B cell (primary cell): ENCODE measurements around the gene HSDL2. TPM values are rescaled to one million over a fixed set of nuclear protein-coding genes. Genes with fewer than 3 reads are reported as not detected.

Source experiments
- ATAC-seq: fragments of 200-7000 bp; cut with Tn5 transposase; one replicate; pipeline ENCODE4 v1.10.0; 2021; ENCODE audit warnings: low read depth, mild to moderate bottlenecking, moderate number of reproducible peaks, moderate library complexity
- CTCF ChIA-PET: fragments of 350-600 bp; sonication (Branson Sonifier 250); formaldehyde crosslinking; loops from one replicate; lab custom pipeline; 2021; ENCODE audit warnings: antibody characterized with exemption, inconsistent platforms; lab: Charles Lee
- POLR2A ChIA-PET: fragments of 350-600 bp; sonication (Branson Sonifier 250); formaldehyde crosslinking; loops from one replicate; lab custom pipeline; 2021; ENCODE audit warnings: antibody characterized with exemption; lab: Charles Lee
- DNase-seq: peaks from one replicate; pipeline ENCODE4 v3.0.0; 2013
- H2AFZ ChIP-seq: 2 replicates; pipeline ENCODE4 v1.6.1; 2012; ENCODE audit warnings: mild to moderate bottlenecking, low read depth, low read length; ENCODE audit not compliant: insufficient read depth, poor library complexity, severe bottlenecking
- H3K27ac ChIP-seq, 2 donors: 1 replicate in 1 of 2; 2 replicates in 1 of 2; pipeline ENCODE4 v1.5.1; 2012 to 2013; ENCODE audit warnings: low read length in 2 of 2, mild to moderate bottlenecking in 2 of 2, moderate library complexity in 1 of 2
- H3K27me3 ChIP-seq, 4 experiments: fragments of 200-600 bp in 1 of 4; sonication (generic) in 1 of 4; replicated peaks in 1 of 4; 1 replicate in 2 of 4; 2 replicates in 2 of 4; pipeline versions ENCODE4 v1.6.1 to v1.7.0; 2013 to 2016; ENCODE audit warnings: low read length in 3 of 4, mild to moderate bottlenecking in 2 of 4, mixed read lengths in 1 of 4, moderate library complexity in 1 of 4; ENCODE audit not compliant: insufficient read depth in 4 of 4, control insufficient read depth in 3 of 4; ENCODE audit errors: control extremely low read depth in 1 of 4
- H3K36me3 ChIP-seq, 2 experiments: replicated peaks in 1 of 2; 1 replicate in 1 of 2; 2 replicates in 1 of 2; pipeline versions ENCODE4 v1.6.1 to v1.7.1; 2013; ENCODE audit warnings: low read length in 1 of 2; ENCODE audit not compliant: insufficient read depth in 2 of 2, control insufficient read depth in 1 of 2; ENCODE audit errors: control extremely low read depth in 1 of 2, extremely low read depth in 1 of 2
- H3K4me1 ChIP-seq, 2 donors: fragments of 200-600 bp in 1 of 2; sonication (generic) in 1 of 2; 1 replicate in 1 of 2; 2 replicates in 1 of 2; pipeline versions ENCODE4 v1.5.1 to v1.6.1; 2013 to 2017; ENCODE audit warnings: low read length in 2 of 2; ENCODE audit not compliant: control insufficient read depth in 2 of 2, insufficient read depth in 2 of 2
- H3K4me2 ChIP-seq: replicated peaks from 2 replicates; pipeline ENCODE3; 2012; ENCODE audit warnings: mild to moderate bottlenecking, low read depth, low read length; ENCODE audit not compliant: poor library complexity, severe bottlenecking
- H3K4me3 ChIP-seq, 5 experiments: fragments of 200-600 bp in 1 of 5; sonication (generic) in 1 of 5; 1 replicate in 3 of 5; 2 replicates in 2 of 5; pipeline versions ENCODE4 v1.5.1 to v1.7.0; 2011 to 2016; ENCODE audit warnings: low read length in 4 of 5, mild to moderate bottlenecking in 4 of 5, low read depth in 2 of 5, control low read depth in 1 of 5, moderate library complexity in 1 of 5; ENCODE audit not compliant: insufficient read depth in 1 of 5; ENCODE audit errors: control extremely low read depth in 1 of 5, extremely low read depth in 1 of 5
- H3K79me2 ChIP-seq: fragments of 200-600 bp; sonication (generic); one replicate; pipeline ENCODE4 v1.6.0; 2016; ENCODE audit warnings: low read length; ENCODE audit not compliant: control insufficient read depth, insufficient read depth
- H3K9ac ChIP-seq: fragments of 200-600 bp; sonication (generic); 2 replicates; pipeline ENCODE4 v1.6.1; 2017; ENCODE audit warnings: mild to moderate bottlenecking, low read length, moderate library complexity
- H3K9me3 ChIP-seq, 3 donors: one replicate each; pipeline versions ENCODE4 v1.6.1 to v1.7.1; 2013; ENCODE audit warnings: low read length in 2 of 3; ENCODE audit not compliant: control insufficient read depth in 2 of 3, insufficient read depth in 1 of 3; ENCODE audit errors: control extremely low read depth in 1 of 3
- H4K20me1 ChIP-seq: 2 replicates; pipeline ENCODE4 v1.6.0; 2012; ENCODE audit warnings: mild to moderate bottlenecking, low read length; ENCODE audit not compliant: insufficient read depth, control insufficient read depth, poor library complexity, severe bottlenecking
- H3K27ac Mint-ChIP-seq: one replicate; pipeline ENCODE4 v1.8.0; 2021; ENCODE audit warnings: mixed read lengths
- H3K27me3 Mint-ChIP-seq: one replicate; pipeline ENCODE4 v1.8.0; 2021; ENCODE audit warnings: mixed read lengths
- H3K4me1 Mint-ChIP-seq: one replicate; pipeline ENCODE4 v1.8.0; 2021; ENCODE audit warnings: mixed read lengths
- H3K4me3 Mint-ChIP-seq: one replicate; pipeline ENCODE4 v1.8.0; 2021; ENCODE audit warnings: mixed read lengths
- H3K9me3 Mint-ChIP-seq: one replicate; pipeline ENCODE4 v1.8.0; 2022; ENCODE audit warnings: mixed read lengths; ENCODE audit not compliant: insufficient read depth
- EZH2 ChIP-seq: IDR thresholded peaks from 2 replicates; pipeline ENCODE4 v1.6.1; 2012; ENCODE audit warnings: borderline replicate concordance, low read depth, mild to moderate bottlenecking, moderate library complexity, low read length; ENCODE audit not compliant: insufficient read depth, poor library complexity, severe bottlenecking
- WGBS: methylation state at CpG from one replicate; pipeline ENCODE4 v1.1.5; 2013; ENCODE audit warnings: missing lambda C conversion rate; ENCODE audit not compliant: insufficient coverage; 5-methylcytosine and 5-hydroxymethylcytosine counted together
- intact Hi-C: fragments of 100-400 bp; cut with micrococcal nuclease; formaldehyde crosslinking; loops from one replicate; pipeline ENCODE4 v1.10.0; 2022
- polyA plus RNA-seq: library from polyadenylated mRNA; depleted of rRNA; stranded (reverse); fragments of >200 nt; gene quantifications from 2 replicates; pipeline ENCODE4 v1.2.3, GENCODE V29; 2012
- total RNA-seq, 2 donors: library from RNA; stranded (reverse); fragments of 120-200 nt in 1 of 2; gene quantifications; 1 replicate in 1 of 2; 2 replicates in 1 of 2; pipeline versions ENCODE4 v1.2.3 to v1.2.4, GENCODE V29; 2013 to 2022
- TF ChIP-seq, protein P1 (sequence below): fragments of 200-600 bp; IDR thresholded peaks from one replicate; pipeline ENCODE4 v1.8.0; 2022; ENCODE audit warnings: antibody characterized with exemption, mild to moderate bottlenecking

Gene HSDL2
- total and polyA plus RNA-seq, 2 donors (not counting 1 experiment from before 2014, with no cell fraction given) = 5.8 to 11.7 TPM

DNA sequence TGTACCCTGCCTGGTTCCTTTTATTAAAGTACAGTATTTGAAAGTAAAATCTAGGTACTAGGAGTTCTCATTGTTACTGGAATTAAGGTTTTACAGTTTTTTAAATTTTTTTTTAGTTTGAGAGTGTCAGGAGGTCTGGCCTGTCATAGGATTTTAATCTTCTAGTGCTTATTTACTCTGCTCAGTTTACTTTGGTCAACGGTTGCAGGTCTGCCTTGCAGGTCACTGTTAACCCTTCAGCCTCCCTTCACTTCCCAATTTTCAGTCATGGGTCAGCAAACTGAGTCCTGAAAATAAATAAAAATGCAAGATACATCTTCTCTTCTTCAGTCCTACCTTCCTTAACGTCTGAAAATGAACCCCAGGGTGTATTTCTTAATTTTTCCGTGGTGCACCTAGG, 27.7 kb upstream of the HSDL2 start:
- Histone ChIP-seq H4K20me1 (no peaks in the 10 kb centered on the region), H3K4me3 (no peak overlapping the region), H3K9me3 (no peaks in the 10 kb centered on the region), H3K27me3 (peaks cover 0 to 3% (median 0%) of the 10 kb centered on the region in 4 experiments), H3K4me2 (no peak overlapping the region), H3K36me3 (no peaks in the 10 kb centered on the region), H2AFZ (no peak overlapping the region), H3K9ac (no peak overlapping the region), H3K79me2 (no peaks in the 10 kb centered on the region), H3K4me1 (peaks cover 5 to 9% of the 10 kb centered on the region in 2 donors), H3K27ac (no peak overlapping the region)
- 82% methylated on average over 3 of the region's 3 CpGs for WGBS
- ChIA-PET CTCF (interaction anchor here (1.1 to 1.5 kb wide), 2 partner anchors 254 to 278 kb away, joined by 3 read pairs; no protein-coding TSS in a partner anchor), POLR2A (no interaction called here)
- Mint-ChIP-seq H3K4me3 (no peak overlapping the region), H3K27me3 (no peaks in the 10 kb centered on the region), H3K9me3 (no peaks in the 10 kb centered on the region), H3K4me1 (peaks cover 12% of the 10 kb centered on the region), H3K27ac (no peak overlapping the region)
- no peak for TF ChIP-seq EZH2
- TF ChIP-seq, protein P1, sequence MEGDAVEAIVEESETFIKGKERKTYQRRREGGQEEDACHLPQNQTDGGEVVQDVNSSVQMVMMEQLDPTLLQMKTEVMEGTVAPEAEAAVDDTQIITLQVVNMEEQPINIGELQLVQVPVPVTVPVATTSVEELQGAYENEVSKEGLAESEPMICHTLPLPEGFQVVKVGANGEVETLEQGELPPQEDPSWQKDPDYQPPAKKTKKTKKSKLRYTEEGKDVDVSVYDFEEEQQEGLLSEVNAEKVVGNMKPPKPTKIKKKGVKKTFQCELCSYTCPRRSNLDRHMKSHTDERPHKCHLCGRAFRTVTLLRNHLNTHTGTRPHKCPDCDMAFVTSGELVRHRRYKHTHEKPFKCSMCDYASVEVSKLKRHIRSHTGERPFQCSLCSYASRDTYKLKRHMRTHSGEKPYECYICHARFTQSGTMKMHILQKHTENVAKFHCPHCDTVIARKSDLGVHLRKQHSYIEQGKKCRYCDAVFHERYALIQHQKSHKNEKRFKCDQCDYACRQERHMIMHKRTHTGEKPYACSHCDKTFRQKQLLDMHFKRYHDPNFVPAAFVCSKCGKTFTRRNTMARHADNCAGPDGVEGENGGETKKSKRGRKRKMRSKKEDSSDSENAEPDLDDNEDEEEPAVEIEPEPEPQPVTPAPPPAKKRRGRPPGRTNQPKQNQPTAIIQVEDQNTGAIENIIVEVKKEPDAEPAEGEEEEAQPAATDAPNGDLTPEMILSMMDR = no peak
- no peak for DNase-seq
- intact Hi-C loops = no loop called here
- no peak for ATAC-seq

DNA sequence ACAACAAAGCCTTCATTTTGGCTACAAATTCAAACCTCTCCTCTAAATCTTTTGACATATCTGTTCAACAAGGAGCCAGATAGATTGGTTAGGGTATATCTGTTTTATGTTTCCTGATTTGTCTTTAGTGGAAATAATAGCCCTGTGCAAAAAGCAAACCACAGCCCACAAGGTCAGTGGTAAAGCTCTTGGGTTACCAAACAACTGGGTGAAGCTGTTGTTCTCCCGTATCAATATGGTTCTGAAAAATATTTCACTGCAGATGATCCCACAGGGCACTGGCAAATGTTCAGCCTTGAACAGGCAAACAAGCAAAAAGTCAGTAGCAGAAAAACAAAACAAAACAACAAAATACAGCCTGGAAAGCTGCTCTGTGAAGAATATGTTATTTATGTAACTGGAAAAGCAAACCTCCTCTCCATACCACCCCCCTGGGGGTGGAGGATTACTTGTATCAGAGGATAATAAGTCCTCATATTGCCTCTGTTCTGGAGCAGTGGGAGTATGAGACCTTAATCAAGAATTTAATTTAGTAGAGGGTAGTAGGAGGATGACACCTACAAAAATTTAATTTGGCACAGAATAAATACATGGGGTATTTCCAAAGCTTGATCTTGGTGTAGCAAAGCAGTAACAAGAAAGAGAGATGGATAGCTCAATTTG, 25.7 kb upstream of the HSDL2 start:
- TF ChIP-seq, protein P1 = no peak
- no peak for TF ChIP-seq EZH2
- no peak for DNase-seq
- POLR2A ChIA-PET = no interaction called here
- 57% methylated on average over 1 of the region's 1 CpG for WGBS
- Mint-ChIP-seq H3K9me3 (no peaks in the 10 kb centered on the region), H3K4me3 (no peak overlapping the region), H3K27me3 (no peaks in the 10 kb centered on the region), H3K27ac (no peak overlapping the region), H3K4me1 (no peaks in the 10 kb centered on the region)
- Histone ChIP-seq H4K20me1 (no peaks in the 10 kb centered on the region), H2AFZ (no peak overlapping the region), H3K27ac (no peak overlapping the region), H3K4me1 (no peaks in the 10 kb centered on the region), H3K9ac (no peak overlapping the region), H3K4me2 (no peak overlapping the region), H3K4me3 (no peak overlapping the region), H3K36me3 (no peaks in the 10 kb centered on the region), H3K79me2 (no peaks in the 10 kb centered on the region), H3K9me3 (no peaks in the 10 kb centered on the region), H3K27me3 (no peaks in the 10 kb centered on the region)
- no peak for ATAC-seq
- CTCF ChIA-PET = interaction anchor here (0.7 kb wide), 1 partner anchor 279 kb away, joined by 3 read pairs; no protein-coding TSS in a partner anchor
- intact Hi-C loops = no loop called here
